Activated naive CD4-positive, alpha-beta T cell treated with anti-CD3 and anti-CD28 coated beads for 36 hours (primary cell): ENCODE results near the gene DLG2. TPM values are rescaled to one million over a fixed set of nuclear protein-coding genes. Genes with fewer than 3 reads are reported as not detected.

Source experiments
- CTCF ChIA-PET: fragments of 350-600 bp; sonication (Branson Sonifier 250); formaldehyde crosslinking; loops from one replicate; lab custom pipeline; 2021; ENCODE audit warnings: antibody characterized with exemption; lab: Charles Lee
- DNase-seq: peaks from one replicate; pipeline ENCODE4 v3.0.0-alpha.2; 2020
- H3K27ac Mint-ChIP-seq: one replicate; pipeline ENCODE4 v1.8.0; 2021; ENCODE audit warnings: mild to moderate bottlenecking, mixed read lengths
- H3K27me3 Mint-ChIP-seq: one replicate; pipeline ENCODE4 v1.8.0; 2021; ENCODE audit warnings: low read depth, mixed read lengths
- H3K36me3 Mint-ChIP-seq: one replicate; pipeline ENCODE4 v1.8.0; 2021; ENCODE audit warnings: low read depth, mixed read lengths
- H3K4me1 Mint-ChIP-seq: one replicate; pipeline ENCODE4 v1.8.0; 2021; ENCODE audit warnings: low read depth, mixed read lengths
- H3K4me3 Mint-ChIP-seq: one replicate; pipeline ENCODE4 v1.8.0; 2021; ENCODE audit warnings: mild to moderate bottlenecking, moderate library complexity, mixed read lengths
- H3K9me3 Mint-ChIP-seq: one replicate; pipeline ENCODE4 v1.8.0; 2021; ENCODE audit warnings: mixed read lengths
- intact Hi-C: fragments of 100-400 bp; cut with micrococcal nuclease; formaldehyde crosslinking; loops from one replicate; pipeline ENCODE4 v1.15.1; 2023
- total RNA-seq, 2 experiments: library from RNA; stranded (reverse); gene quantifications; one replicate each; pipeline ENCODE4 v1.2.3, GENCODE V29; 2021

The DLG2 gene
- total RNA-seq, 2 experiments from 2014 or later, result 3.3 to 4.6 TPM

DNA sequence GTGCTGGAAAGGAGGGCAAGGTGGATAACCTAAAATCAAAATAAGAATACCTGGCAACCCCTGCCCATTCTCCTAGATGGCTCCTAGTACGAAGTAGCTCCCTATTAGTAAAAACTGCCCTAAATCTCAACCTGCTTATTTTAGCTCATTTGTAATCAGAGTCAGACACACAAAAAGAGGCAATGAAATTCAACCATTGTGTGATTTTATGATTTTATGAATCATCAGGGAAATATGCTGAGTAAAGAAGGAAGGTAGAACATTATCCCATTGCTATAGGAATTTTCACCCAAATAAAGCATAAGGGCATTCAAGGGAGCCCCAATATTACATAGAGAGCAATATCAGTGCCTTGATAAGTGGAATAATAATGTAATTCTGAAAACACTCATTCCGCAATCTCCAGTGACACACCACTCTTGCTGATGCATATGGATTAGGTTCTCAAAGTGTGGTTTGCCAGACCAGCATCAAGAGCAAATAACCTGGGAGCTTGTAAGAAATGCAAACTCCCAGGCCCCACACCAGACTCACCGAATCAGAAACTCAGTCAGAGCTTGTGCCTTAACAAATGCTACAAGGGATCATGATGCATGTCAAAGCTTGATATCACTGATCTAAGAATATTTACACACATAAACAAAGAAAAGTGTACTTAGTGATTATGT is 789.6 kb downstream of the DLG2 start:
- Mint-ChIP-seq H3K27me3 (no peaks in the 10 kb centered on the region), H3K36me3 (no peaks in the 10 kb centered on the region), H3K27ac (no peak overlapping the region), H3K4me3 (no peak overlapping the region), H3K4me1 (no peaks in the 10 kb centered on the region), H3K9me3 (peaks cover 16% of the 10 kb centered on the region)
- no peak for DNase-seq
- intact Hi-C loops, result no loop called here
- CTCF ChIA-PET, result no interaction called here

DNA sequence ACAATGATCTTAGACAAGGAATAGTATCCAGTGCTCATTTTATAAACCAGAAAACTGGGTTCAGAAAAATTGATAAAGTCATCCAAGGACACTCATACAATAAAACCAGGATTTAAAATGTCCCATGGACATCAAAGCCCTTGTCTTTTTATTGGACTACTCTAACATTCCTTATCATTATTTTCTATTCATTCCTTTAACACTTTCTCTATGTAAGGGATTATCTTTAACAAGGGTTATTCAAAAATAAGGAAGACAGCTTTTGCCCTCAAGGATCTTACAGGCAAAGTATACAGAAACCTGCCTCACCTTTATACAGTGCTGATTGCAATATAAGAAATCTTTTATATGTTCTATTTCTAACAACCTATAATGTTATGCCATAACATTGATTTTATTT is 790.8 kb downstream of the DLG2 start:
- Mint-ChIP-seq H3K9me3 (peaks cover 9% of the 10 kb centered on the region), H3K4me1 (no peaks in the 10 kb centered on the region), H3K27me3 (no peaks in the 10 kb centered on the region), H3K36me3 (no peaks in the 10 kb centered on the region), H3K4me3 (no peak overlapping the region), H3K27ac (no peak overlapping the region)
- no peak for DNase-seq
- intact Hi-C loops, result no loop called here
- CTCF ChIA-PET, result no interaction called here

DNA sequence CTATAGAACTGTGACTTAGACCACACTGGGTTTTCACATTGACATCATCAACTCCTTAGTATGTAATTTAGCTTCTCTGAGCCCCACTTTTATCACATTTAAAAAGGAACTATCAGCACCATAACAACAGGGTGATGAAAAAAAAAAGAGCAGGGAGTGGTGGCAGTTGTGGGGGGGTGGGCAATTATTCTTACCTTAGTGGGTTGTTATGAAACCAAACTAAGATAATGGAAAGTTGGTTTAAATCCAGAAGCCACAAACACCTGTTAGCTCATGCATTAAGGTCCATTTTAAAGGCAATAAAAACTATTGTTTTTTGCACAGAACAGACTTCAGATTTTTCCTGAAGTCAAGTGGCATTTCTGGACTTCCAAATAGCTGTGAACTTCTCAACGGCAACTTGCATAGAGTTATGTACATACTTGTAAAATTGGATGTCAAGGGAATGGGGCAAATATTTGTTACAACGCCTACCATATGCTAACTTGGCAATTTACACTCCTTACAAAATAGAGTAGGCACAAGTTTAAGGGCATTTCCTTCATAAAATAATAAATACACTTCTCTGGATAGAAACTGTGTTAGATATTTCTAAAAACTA is 793.6 kb downstream of the DLG2 start:
- CTCF ChIA-PET, result interaction anchor here (0.6 kb wide), 1 partner anchor 159 kb away, joined by 3 read pairs; no protein-coding TSS in a partner anchor
- no peak overlapping the region for H3K27ac Mint-ChIP-seq

DNA sequence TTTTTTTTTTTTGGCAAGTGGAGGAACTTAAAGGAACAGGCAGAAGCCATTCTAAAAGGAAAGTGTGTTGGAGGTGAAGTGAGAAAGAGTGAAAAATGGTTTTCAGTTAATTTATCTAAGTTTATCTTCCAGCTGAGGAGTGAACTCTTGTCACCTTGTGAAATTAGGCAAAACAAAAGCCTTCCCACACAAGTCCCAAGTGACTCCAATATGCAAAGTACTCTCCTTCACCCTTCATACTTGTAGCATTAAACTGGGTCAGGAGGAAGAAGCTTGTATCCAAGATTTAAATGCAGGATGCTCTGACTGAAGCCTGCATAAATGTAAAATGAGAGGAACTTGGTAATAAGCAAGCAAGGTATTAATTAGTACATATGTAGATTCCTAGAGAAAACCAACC is 796.8 kb downstream of the DLG2 start:
- H3K9me3 Mint-ChIP-seq, result peaks cover 1% of the 10 kb centered on the region
- no peak for DNase-seq
- H3K36me3 Mint-ChIP-seq, result no peaks in the 10 kb centered on the region
- H3K27me3 Mint-ChIP-seq, result no peaks in the 10 kb centered on the region
- CTCF ChIA-PET, result no interaction called here
- no peak overlapping the region for H3K4me3 Mint-ChIP-seq
- no peak overlapping the region for H3K27ac Mint-ChIP-seq
- no peaks in the 10 kb centered on the region for H3K4me1 Mint-ChIP-seq
- intact Hi-C loops, result no loop called here

More for the DNA sequence above, 793.6 kb downstream of the DLG2 start:
- Mint-ChIP-seq H3K9me3 (peaks cover 3% of the 10 kb centered on the region), H3K4me1 (no peaks in the 10 kb centered on the region), H3K4me3 (no peak overlapping the region), H3K27me3 (no peaks in the 10 kb centered on the region), H3K36me3 (no peaks in the 10 kb centered on the region)
- intact Hi-C loops, result no loop called here
- DNase-seq, result no peak

DNA sequence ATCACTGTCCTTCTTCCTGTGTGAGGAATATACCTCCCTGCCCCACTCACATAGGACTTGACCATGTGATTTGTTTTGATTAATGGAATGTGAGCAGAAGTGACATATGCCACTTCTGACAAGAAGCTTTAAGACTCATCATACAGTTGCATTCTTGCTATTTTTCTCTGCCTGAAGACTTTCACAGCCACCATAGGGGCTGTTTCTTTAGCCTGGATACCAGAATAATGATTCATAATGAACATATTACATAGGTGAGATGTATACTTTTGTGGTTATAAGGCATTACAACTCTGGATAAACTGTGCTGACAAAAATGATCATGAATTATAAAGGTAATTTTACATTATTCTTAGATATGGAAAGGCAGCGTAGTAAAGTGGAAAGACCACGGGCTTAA is 798.0 kb downstream of the DLG2 start:
- no peak overlapping the region for H3K27ac Mint-ChIP-seq
- intact Hi-C loops, result no loop called here
- no peak for DNase-seq
- CTCF ChIA-PET, result no interaction called here
- H3K27me3 Mint-ChIP-seq, result no peaks in the 10 kb centered on the region
- H3K36me3 Mint-ChIP-seq, result no peaks in the 10 kb centered on the region
- H3K9me3 Mint-ChIP-seq, result no peaks in the 10 kb centered on the region
- H3K4me3 Mint-ChIP-seq, result no peak overlapping the region
- no peaks in the 10 kb centered on the region for H3K4me1 Mint-ChIP-seq

DNA sequence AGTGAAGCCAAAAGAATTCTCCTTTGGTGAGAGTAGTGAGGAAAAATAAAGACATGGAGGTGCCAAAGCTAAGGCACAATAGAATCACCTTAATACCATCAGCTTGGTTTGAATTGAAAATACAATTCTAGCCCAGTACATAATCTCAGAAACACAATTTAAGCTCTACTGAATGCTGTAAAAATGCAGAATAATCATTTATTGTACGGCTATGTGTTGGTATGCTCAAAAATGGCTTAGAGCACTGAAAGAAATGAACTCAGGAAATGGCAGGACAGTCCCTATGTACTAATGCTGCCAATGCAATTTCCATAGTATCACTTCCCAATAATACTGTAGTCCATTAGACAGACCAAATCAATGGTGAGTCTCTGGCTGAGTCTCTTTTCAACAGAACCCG is 798.5 kb downstream of the DLG2 start:
- peaks cover 3% of the 10 kb centered on the region for H3K9me3 Mint-ChIP-seq
- no peak overlapping the region for H3K27ac Mint-ChIP-seq
- intact Hi-C loops, result no loop called here
- H3K27me3 Mint-ChIP-seq, result no peaks in the 10 kb centered on the region
- no peaks in the 10 kb centered on the region for H3K36me3 Mint-ChIP-seq
- no peaks in the 10 kb centered on the region for H3K4me1 Mint-ChIP-seq
- H3K4me3 Mint-ChIP-seq, result no peak overlapping the region
- no peak for DNase-seq
- CTCF ChIA-PET, result no interaction called here

DNA sequence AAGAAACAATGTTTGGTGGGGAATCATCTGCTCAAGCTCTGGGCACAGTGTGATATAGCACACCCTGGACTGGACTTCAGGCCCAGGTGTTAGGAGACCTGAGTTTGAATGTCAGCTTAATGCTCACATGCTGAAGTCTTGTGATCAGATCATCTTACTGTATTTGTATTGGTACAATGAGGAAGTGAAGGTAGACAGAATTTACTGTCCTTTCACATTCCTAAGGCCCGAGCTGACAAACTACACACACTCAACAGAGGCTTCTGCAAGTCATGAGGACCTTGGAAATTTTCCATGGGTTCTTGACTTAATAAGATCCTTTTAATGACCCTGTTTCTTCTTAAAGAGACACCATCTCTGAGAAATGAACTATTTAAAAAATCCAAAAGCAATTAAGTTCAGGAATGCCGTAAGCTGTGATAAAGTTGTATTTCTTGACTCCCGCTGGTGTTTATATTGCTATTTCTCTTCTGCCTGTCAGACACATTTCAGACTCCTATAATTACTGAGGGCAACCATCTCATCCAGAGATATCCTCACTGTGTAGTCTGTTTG is 802.0 kb downstream of the DLG2 start:
- Mint-ChIP-seq H3K27me3 (no peaks in the 10 kb centered on the region), H3K27ac (no peak overlapping the region), H3K4me1 (no peaks in the 10 kb centered on the region), H3K36me3 (no peaks in the 10 kb centered on the region), H3K4me3 (no peak overlapping the region), H3K9me3 (peaks cover 6% of the 10 kb centered on the region)
- no peak for DNase-seq
- intact Hi-C loops, result no loop called here
- CTCF ChIA-PET, result no interaction called here

DNA sequence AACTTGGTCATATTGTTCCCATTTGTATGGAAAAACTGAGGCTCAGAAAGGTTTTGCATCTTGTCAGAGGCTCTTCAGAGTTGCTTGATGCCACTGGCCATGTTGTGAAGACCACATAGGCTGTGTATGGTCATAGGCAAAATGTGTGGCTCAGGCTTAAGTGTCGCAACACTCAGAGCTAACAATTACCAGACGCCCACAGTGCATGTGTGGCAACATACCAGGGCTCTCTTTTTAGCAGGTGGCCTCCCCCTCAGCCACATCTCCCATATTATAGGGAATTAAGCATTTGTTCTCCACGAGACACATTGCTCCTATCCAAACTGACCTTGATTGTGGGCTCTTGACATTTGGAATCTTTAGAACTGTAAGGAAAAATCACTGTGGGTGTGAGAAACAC is 802.5 kb downstream of the DLG2 start:
- no peaks in the 10 kb centered on the region for H3K36me3 Mint-ChIP-seq
- H3K27me3 Mint-ChIP-seq, result no peaks in the 10 kb centered on the region
- CTCF ChIA-PET, result no interaction called here
- DNase-seq, result no peak
- peaks cover 6% of the 10 kb centered on the region for H3K9me3 Mint-ChIP-seq
- no peak overlapping the region for H3K4me3 Mint-ChIP-seq
- intact Hi-C loops, result no loop called here
- no peak overlapping the region for H3K27ac Mint-ChIP-seq
- no peaks in the 10 kb centered on the region for H3K4me1 Mint-ChIP-seq

DNA sequence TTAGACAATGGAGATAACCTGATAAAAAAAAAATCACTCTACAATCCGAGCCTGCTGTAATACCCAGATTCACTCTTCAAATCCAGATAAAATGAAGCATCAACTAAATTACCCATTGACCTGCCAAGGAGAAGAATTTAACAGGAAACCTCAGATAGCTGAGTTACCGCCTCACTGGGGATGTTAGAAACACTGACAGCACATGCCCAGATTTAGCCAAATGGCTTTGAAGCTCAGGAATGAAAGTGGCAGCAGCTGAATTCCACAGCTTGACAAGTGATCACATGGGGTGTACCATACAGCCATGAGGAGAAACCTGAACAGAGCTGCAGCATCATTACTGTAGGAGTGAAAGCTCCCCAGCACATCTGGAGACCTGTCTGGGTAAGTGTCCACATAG is 807.6 kb downstream of the DLG2 start:
- no peaks in the 10 kb centered on the region for H3K27me3 Mint-ChIP-seq
- no peaks in the 10 kb centered on the region for H3K36me3 Mint-ChIP-seq
- no peak overlapping the region for H3K27ac Mint-ChIP-seq
- H3K9me3 Mint-ChIP-seq, result peaks cover 16% of the 10 kb centered on the region
- no peaks in the 10 kb centered on the region for H3K4me1 Mint-ChIP-seq
- DNase-seq, result no peak
- no peak overlapping the region for H3K4me3 Mint-ChIP-seq
- intact Hi-C loops, result no loop called here
- CTCF ChIA-PET, result interaction anchor here (0.7 kb wide), 1 partner anchor 74 kb away, joined by 5 read pairs; no protein-coding TSS in a partner anchor

DNA sequence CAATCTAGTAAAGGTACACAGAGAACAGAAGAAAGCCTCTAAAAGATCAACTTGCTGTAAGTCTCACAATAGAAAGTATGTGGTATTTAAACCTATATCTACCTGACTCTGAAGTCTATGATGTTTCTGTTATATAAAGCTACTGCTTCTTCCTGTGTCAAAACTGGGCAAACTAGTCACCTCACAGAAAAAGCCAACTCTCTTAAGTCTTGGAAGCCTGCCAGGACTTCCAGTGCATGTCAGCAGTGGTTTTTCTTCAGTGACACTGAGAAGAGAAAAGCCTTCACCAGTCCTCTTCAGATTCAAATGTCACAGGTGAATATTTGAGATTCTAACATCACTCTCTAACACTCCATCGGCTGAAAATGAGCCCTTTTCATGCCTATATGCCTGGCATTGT is 808.0 kb downstream of the DLG2 start:
- no peaks in the 10 kb centered on the region for H3K27me3 Mint-ChIP-seq
- H3K9me3 Mint-ChIP-seq, result peaks cover 18% of the 10 kb centered on the region
- no peaks in the 10 kb centered on the region for H3K4me1 Mint-ChIP-seq
- intact Hi-C loops, result no loop called here
- no peak overlapping the region for H3K27ac Mint-ChIP-seq
- no peaks in the 10 kb centered on the region for H3K36me3 Mint-ChIP-seq
- H3K4me3 Mint-ChIP-seq, result no peak overlapping the region
- DNase-seq, result no peak
- CTCF ChIA-PET, result interaction anchor here (0.7 kb wide), 1 partner anchor 74 kb away, joined by 5 read pairs; no protein-coding TSS in a partner anchor

DNA sequence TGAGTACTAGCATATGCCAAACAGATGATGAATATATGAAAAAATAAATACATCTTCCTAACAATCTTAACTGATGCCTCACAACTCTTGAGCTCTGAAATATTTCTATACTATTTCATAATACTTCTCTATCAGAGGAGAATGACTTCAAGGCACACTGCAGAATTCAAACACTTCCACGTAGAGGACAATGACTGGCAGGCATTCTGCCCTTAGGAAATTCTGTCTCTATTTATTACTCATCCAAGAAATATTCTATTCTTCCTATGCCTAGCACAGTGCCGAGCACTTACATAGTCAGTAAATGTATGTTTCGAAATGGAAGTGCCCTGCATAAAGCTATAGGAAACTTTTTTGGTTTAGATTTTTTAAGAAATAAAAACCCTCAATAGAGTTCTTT is 809.1 kb downstream of the DLG2 start:
- H3K27ac Mint-ChIP-seq, result no peak overlapping the region
- no peak overlapping the region for H3K4me3 Mint-ChIP-seq
- H3K36me3 Mint-ChIP-seq, result no peaks in the 10 kb centered on the region
- CTCF ChIA-PET, result no interaction called here
- intact Hi-C loops, result no loop called here
- H3K9me3 Mint-ChIP-seq, result peaks cover 14% of the 10 kb centered on the region
- H3K27me3 Mint-ChIP-seq, result no peaks in the 10 kb centered on the region
- no peaks in the 10 kb centered on the region for H3K4me1 Mint-ChIP-seq
- no peak for DNase-seq

DNA sequence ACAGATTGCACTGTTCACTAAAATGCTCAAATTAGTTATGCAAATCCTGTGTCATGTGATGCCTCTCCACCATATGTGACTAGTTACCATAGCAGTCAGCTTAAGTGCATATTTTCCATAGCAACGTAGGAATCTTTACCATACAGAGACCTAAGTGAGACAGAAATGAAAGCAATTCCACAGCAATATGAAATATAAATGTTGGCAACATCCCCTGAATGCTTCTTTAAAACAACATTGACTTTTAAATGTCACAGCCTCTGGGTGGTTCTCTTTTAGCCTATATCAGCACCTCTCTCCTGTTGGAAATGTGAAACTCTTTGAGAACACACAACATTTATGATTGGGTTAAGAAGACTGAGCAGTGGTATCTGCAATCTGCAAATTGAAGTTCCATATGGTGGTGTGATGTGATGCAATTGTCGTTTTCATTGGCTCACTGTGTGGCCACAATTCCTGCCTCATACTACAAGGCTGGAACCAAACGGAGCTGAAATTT is 814.6 kb downstream of the DLG2 start:
- Mint-ChIP-seq H3K4me1 (no peaks in the 10 kb centered on the region), H3K27me3 (no peaks in the 10 kb centered on the region), H3K27ac (no peak overlapping the region), H3K9me3 (peaks cover 20% of the 10 kb centered on the region), H3K36me3 (no peaks in the 10 kb centered on the region), H3K4me3 (no peak overlapping the region)
- no peak for DNase-seq
- CTCF ChIA-PET, result no interaction called here
- intact Hi-C loops, result no loop called here

DNA sequence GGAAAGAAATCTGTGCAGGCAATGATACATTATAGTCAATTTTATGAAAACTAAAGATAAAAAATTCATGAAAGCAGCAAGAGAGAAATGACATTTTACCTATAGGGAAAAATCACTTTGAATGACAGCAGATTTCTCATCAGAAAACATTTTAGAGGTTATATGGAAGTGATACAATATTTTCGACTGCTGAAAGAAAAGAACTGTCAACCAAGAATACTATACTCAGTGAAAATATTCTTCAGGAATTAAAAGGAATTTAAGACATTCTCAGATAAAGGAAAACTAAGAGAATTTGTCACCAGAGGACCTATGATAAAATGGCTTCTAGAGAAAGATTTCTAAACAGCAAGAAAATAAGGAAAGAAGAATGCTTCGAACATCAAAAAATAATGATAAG is 820.8 kb downstream of the DLG2 start:
- intact Hi-C loops, result no loop called here
- H3K4me3 Mint-ChIP-seq, result no peak overlapping the region
- H3K4me1 Mint-ChIP-seq, result no peaks in the 10 kb centered on the region
- no peaks in the 10 kb centered on the region for H3K36me3 Mint-ChIP-seq
- no peaks in the 10 kb centered on the region for H3K27me3 Mint-ChIP-seq
- peaks cover 20% of the 10 kb centered on the region for H3K9me3 Mint-ChIP-seq
- no peak for DNase-seq
- no peak overlapping the region for H3K27ac Mint-ChIP-seq
- CTCF ChIA-PET, result no interaction called here
